Activated CD4-positive, alpha-beta T cell treated with anti-CD3 and anti-CD28 coated beads, Interleukin-2, Interleukin-6, amounts not matched to agents 100 ng/mL and 50 ng/mL, durations not matched to agents 16 hours and 8 hours (primary cell): Measurements from ENCODE around the gene AGAP2.
"Not testable (repeated sequence)": the region's sequence is repeated elsewhere in the genome, so short reads cannot be mapped to it uniquely, and the experiment has no call there.

Source experiments
- DNase-seq: peaks from one replicate; pipeline ENCODE4 v3.0.0-alpha.2; 2020

AGAP2 gene

DNA sequence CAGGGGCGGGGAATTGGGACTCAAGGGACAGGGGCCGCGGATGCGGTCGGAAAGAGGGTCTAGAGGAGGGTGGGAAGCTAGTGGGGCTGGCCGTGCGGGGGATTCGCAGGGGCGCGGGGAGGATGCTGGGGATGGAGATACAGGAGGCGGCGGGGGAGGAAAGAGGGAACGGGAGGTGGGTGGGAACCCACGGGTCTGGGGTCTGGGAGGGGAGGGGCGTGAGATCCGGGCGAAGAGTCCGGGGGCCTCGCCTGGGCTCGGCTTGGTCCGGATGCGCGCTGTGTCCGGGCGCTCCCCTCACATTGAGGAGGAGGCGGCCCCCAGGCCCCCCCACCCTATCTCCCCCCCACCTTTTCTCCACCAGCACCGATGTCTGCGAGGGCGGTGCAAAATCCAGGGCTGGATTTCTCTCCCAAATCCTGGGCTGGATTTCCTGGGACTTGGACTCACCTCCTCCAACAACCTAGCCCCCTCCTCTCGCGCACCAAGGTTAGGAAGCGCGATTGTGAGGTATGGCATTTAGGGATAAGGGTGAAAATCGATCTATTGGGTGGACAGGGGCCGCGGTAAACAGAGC is at the start of gene AGAP2:
Gene AGAP2, minus strand, starts transcription at position 82 of the 577 bp plus-strand sequence. CDS start 496 bp downstream, outside the sequence.
- no peak for DNase-seq

DNA sequence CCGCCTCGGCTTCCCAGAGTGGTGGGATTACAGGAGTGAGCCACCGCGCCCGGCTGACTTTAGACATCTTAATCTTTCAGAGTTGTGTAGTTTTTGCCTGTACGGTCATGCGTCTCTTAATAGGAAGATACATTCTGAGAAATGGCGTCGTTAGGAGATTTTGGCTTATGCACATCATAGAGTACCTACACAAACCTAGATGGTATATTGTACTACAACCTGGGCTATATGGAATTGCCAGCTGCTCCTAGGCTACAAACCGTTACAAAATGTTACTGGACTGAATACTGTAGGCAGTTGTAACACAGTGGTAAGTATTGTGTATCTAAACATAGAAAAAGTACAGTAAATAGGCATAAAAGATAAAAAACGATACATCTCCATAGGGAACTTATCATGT is 45.3 kb upstream of the AGAP2 start:
- no peak for DNase-seq

DNA sequence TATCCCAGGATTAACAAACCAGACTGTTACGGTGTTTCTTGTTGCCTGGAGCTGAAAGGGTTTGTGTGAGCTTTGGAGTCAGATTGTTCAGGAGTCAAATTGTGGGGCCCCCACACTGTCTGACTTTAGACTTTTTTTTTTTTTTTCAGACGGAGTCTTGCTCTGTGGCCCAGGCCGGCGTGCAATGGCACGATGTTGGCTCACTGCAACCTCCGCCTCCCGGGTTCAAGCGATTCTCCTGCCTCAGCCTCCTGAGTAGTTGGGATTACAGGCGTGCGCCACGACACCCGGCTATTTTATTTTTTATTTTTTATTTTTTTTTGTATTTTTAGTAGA is 44.9 kb upstream of the AGAP2 start:
- no peak for DNase-seq

- DNase-seq, result peak; percentile 96
Measured at GRCh38 chr12:57782608-57783465, 44.3 kb upstream of the AGAP2 start, which contains the start of gene TSFM. TSFM (plus strand) TSS chr12:57782787; CDS start chr12:57782802, 15 bp downstream.

- no peak for DNase-seq
Measured at GRCh38 chr12:57782243-57782607, 43.7 kb upstream of the AGAP2 start.

DNA sequence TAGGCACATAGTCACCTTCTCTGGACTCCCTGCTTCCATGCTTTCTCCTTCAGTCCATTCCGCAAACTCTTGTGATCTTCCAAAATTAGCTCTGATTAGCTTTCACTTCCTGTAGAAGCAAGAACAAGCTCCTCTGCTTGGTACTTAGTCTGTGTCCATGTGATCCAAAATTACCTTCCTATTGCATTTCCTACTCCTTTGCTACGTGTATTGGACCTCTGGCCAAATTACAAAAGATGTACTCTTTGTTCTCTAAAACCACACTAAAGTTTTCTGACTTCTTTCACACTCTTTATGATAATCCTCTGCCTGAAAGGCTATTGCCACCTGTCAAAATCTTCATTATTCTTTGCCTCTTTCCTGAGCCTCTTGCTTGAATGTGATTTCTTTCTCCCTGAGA is 43.3 kb upstream of the AGAP2 start:
- no peak for DNase-seq

DNA sequence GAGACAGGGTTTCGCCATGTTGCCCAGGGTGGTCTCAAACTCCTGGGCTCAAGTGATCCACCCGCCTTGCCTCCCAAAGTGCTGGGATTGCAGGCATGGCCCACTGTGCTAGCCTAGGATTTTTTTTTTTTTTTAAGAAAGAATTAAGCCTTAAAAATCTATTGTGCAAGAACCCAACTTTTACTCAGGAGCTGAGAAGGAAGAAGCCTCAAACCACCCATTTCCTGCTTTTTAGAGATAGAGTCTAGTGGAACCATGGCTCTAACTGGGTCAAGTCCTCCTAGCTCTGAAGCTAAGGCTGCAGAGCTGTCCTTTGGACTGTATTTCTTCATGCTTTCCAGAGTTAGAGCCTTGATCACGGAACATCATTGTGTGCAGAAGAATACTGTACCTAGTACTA is 42.7 kb upstream of the AGAP2 start:
- no peak for DNase-seq

- DNase-seq, result no peak
Measured at GRCh38 chr12:57780284-57780897, 41.8 kb upstream of the AGAP2 start.

- DNase-seq, result no peak
Measured at GRCh38 chr12:57779736-57780135, 41.2 kb upstream of the AGAP2 start.

DNA sequence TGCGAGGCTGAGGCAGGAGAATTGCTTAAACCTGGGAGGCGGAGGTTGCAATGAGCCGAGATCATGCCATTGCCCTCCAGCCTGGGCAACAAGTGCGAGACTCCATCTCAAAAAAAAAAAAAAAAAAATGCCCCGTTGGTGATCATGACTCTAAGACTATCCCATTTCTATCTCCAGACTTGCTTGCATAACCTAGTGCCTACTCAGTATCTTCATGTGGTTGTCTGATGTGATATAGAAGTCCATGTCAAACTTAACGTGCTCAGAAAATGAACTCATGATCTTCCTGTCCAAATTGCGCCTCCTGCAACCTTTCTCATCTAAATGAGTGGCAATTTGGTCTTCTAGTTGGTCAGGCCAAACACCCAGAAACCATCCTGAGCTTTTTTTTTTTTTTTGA is 39.4 kb upstream of the AGAP2 start:
- DNase-seq, result no peak

GRCh38 chr12:57777367-57777766 is 38.8 kb upstream of the AGAP2 start:
- DNase-seq, result no peak

GRCh38 chr12:57776247-57776587 is 37.7 kb upstream of the AGAP2 start:
- no peak for DNase-seq

DNA sequence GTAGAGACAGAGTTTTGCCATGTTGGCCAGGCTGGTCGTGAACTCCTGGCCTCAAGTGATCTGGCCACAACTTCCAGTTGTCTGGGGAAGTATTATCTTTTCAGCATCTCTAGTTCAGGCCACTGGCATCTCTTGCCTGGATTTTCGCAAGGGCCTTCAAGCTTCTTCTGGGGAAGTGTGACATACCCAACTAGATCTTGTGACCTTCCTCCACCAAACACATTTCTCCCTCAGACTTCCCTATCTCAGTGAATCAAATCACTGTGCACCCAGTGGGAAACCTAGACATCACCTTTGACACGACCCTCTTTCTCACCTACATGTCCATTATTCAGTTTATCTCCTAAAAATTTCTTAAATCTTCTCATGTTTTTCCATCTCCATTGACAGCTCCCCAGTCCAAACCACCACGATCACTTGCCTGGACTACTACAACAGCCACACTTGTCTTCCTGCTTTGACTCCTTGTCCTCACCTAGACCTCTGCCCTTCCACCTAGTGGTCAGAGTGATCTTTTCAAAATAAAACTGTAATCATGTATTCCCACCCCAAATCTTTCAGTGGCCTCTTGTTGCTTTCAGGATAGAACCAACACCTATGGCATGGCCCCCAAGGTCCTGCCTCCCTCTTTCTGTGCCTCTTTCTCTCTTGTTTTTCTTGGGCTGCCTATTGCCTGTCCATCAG is 37.2 kb upstream of the AGAP2 start:
- no peak for DNase-seq

DNA sequence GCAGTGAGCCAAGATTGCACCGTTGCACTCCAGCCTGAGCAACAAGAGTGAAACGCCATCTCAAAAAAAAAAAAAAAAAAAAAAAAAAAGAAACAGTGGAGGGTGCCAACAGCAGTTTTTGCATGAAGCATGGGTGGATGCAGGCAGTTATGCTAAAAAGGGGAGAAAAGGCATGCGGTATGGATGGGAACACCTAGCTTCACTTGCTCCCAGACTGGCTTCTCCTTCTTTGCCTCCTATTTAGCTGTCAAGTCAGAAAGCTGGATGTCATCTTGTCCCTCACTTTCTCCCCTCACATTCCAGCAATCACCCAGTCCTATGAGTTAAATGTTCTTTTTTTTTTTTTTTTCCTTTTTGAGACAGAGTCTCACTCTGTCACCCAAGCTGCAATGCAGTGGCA is 36.5 kb upstream of the AGAP2 start:
- DNase-seq, result no peak

- DNase-seq, result not testable (repeated sequence)
Measured at GRCh38 chr12:57774634-57775033, 36.1 kb upstream of the AGAP2 start.

DNA sequence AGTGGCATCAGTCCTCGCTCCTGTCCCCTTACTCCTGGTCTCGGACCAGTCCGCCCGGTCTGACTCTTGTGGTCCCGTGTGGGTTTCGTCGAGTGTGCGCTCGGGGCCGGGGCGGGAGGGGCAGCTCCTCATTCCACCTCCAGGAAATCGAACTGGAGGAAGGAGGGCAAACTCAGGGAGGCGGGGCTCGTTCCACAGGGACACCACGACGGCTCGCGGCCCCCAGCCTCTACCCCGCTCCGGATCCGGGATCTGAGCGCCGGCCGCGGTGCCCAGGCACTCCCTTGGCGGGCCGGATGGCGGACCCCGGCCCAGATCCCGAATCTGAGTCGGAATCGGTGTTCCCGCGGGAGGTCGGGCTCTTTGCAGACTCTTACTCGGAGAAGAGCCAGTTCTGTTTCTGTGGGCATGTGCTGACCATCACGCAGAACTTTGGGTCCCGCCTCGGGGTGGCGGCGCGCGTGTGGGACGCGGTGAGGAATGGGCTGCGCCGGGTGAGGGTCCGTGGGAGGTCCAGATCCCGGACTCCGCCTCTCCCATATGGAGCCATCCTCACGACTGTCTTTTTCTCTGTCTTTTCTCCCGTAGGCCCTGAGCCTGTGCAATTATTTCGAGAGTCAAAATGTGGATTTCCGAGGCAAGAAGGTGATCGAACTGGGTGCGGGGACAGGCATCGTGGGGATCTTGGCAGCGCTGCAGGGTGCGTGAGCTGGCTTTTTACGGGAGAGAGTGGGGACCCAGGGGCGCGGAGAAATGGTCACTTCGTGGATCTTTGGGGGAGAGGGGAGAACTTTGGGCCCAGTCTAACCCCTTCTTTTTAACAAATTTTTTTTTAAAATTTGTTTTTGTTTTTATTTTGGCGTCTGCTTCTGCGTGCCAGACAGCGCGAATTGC is 34.1 kb upstream of the AGAP2 start, which contains the start of gene EEF1AKMT3:
Gene EEF1AKMT3, plus strand, starts transcription at position 186 of the 894 bp plus-strand sequence. Its CDS starts 111 bp downstream, at position 297.
- DNase-seq, result peak; percentile 63

- peak; percentile 97 for DNase-seq
Measured at GRCh38 chr12:57771873-57772428, 33.4 kb upstream of the AGAP2 start, which contains the start of gene METTL1. METTL1 (minus strand) TSS chr12:57772105; CDS start chr12:57772083, 22 bp downstream.

DNA sequence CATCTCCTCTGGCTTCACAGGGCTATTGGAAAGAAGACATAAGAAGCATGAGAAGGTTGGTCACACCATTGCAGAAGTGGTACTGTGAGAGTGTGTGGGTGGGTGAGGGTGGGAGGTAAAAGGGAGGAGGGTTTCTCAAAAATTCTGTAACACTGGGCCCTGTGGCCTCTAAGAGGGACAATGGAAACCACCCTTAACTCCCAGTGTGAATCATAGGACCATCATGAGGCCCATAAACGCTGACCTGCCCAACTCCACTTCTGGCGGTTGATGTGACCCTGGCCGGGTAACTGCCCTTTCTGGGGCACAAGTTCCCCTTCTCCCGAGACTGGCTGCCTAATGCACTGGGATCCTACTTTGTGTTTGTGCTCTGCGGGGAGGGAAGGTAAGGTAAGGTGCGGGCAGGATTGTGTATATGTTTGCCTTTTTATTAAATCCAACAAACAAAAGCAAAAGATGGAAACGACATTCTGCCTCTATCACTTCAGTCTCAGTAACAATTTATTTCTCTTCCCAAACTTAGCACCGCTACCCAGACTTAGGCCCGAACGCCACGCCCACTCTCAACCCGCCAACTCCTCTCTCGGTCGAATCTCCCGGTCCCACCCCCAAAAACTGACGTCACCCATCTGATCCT is 32.8 kb upstream of the AGAP2 start:
- peak; percentile 94 for DNase-seq

DNA sequence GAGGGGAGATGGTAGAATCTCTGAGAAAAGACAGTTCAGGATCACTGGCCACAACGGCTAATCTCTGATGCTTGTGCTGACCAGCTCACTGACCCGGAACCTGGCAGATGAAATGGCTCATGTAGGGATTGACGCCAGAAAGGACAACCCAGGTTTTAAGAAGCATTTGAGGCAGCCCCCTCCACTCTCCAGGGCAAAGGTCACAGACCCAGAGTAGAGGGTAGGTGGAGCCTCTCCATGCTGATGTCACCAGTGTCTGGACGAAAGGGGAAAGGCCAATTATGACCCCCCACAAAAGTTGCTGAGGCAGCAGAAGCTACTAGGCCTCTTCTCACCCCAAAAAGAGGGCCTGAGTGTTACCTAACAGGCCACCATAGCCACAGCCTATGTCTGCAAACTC is 32.2 kb upstream of the AGAP2 start:
- no peak for DNase-seq

- no peak for DNase-seq
Measured at GRCh38 chr12:57769594-57769993, 31.1 kb upstream of the AGAP2 start.

GRCh38 chr12:57767876-57768275 is 29.3 kb upstream of the AGAP2 start:
- DNase-seq, result no peak

GRCh38 chr12:57767305-57767698 is 28.8 kb upstream of the AGAP2 start:
- no peak for DNase-seq
